Measurements from ENCODE around the gene MAP7D3.
"Not testable (repeated sequence)": the region's sequence is repeated elsewhere in the genome, so short reads cannot be mapped to it uniquely, and the experiment has no call there.

MAP7D3 gene

DNA sequence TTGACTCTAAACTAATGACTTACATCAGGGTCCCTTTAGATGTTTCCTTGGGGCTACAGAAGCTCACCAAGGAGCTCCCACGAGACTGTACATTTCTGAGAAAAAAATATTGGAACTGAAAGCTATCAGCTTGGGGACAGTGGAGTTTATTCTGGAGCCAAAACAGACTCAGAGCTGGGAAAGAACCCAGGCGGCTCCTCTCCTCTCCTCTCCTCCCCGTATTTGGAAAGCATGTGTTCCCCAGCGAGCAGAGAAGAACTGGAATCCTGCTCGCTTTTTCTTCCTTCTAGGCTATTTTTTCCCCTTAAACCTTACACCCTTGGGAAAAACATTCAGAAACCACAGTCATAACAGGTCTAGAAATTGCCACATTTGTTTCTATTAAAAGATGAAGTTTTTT is 4.3 kb upstream of the MAP7D3 start:
- no peak for DNase-seq (ENCODE audit: low read depth in 2 of 2)

DNA sequence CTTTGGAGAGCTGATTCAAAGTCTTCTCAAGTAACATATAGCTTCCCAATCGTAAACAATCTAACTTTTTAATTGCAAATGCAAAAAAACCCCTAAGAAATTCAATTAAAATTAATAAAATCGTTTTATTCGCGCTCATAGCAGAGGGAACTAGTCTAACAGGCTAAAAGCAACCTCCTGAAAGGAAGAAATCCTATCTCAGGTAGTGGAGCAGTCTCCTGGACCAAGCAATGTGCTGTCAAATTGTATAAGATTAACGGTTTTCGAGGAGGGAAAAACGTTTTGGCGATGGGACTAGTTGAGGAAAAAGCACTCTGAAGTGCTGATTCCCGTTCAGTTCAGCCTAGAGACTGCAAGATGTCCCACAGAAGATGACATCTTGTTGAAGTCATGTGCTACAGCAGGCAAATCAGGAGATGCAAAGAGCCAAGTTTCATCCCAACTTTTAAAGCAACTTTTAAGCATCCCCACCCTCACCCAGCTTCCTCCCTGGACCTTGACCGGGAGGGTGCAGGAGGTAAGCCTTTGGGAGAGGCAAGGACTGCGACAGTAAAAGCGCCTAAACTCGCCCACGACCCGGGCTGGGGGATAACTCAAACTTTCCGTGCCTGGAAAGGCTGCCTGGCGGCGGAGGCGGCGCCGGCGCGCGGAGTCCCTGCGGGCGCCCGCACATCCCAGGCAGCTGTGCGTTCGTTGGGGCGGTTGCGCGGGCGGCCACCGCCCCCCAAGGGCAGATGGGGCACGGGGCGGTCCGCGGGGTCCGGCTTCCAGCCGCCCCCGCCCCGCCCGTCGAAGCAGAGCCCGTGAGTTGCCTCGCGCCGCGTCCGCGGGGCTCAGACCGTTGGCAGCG is 784 bp downstream of the MAP7D3 start:
- DNase-seq (ENCODE audit: low read depth in 2 of 2) = no peak

DNA sequence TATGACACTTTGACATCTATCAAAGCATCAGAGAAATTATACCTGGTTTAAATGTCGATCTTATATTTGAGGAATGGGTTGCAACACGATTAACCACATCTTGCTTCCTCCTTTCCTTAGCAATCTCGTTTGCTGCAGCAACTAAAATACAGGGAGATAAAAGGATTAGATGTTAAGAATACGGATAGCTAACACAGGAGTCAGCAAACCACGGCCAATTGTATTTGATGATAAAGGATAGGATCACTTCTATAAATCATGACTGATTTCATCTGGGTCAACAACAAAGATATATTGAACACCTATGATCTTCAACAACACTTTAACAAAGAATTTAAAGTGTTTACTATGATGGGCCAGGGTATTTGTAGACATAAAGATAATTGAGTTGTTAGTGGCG is 5.0 kb downstream of the MAP7D3 start:
- no peak for DNase-seq (ENCODE audit: low read depth in 2 of 2)

DNA sequence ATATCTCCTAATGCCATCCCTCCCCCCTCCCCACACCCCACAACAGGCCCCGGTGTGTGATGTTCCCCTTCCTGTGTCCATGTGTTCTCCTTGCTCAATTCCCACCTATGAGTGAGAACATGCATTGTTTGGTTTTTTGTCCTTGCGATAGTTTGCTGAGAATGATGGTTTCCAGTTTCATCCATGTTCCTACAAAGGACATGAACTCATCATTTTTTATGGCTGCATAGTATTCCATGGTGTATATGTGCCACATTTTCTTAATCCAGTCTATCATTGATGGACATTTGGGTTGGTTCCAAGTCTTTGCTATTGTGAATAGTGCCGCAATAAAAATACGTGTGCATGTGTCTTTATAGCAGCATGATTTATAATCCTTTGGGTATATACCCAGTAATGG is 13.4 kb downstream of the MAP7D3 start:
- not testable (repeated sequence) for DNase-seq (ENCODE audit: low read depth in 2 of 2)

DNA sequence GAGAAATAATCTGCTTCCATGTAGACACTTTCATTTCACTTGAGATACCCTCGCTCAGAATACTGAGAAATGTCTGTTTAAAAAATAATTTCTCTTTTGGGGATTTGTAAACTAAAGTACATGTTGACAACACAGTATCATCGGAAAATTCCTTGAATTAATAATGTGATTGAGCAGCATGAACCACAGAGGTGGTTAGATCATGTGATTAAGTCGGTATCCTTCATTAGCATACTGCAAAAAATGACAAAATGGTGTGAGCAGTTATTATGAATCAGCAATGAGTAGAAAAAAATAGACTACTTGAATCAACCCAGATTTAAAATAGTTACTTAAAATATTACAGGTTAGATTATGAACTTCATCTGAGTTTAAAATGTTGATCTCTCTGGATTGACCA is 14.1 kb downstream of the MAP7D3 start:
- DNase-seq (ENCODE audit: low read depth in 2 of 2) = no peak

DNA sequence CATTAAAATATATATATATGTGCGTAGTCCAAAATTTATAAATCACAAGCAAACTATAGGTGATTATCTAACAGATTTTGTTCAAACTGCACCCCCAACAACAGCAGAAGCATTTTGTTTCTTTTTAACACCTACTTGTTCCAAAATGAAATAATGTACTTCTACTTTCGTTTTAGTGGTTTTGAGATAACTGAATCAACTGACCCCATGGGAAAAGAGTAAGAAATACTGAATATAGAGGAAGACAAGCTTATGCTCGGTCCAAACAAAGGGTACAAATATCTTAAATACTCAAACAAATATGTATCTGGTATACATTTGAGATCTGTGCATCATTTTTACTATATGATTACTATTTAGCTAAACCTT is 22.4 kb downstream of the MAP7D3 start:
- no peak for DNase-seq (ENCODE audit: low read depth in 2 of 2)

DNA sequence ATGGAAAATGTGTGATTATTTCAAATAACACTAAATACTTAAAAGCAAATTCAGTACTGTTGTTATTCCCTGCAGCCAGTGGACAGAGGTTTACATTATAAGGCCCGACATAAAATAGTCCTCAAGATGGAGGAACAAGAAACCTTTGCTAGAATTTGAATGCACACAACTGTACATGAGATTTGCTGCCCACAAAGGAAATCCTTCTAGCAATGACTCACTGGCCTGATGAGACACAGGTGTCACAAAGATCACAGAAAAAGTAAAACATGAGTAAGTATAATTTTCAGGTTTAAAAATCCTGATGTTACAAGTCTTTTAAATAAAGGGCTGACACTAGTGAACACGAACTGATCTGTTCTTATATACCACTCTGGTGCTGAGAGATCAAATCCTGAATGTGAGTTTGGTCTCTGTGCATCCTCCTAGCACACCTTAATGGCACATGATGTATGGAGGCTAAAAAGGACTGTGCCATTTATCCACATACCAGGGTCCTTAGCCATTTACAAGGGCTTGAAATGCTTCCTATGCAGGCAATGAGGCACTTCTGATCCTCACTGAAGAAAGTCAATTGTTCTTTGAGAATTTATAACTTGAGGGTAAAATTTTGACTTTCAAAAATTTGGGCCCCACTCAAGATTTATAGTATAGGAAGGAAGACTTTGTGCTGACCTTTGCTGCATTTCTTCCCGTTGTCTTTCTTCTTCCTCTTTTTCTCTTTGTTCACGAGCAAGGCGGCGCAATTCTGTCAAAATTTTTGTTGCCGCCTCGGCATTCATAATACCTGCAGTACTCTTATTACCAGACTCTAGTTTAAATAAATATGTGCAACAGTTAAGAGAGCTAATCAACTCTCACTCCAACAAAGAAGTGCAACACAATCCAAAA is 23.0 kb downstream of the MAP7D3 start:
- no peak for DNase-seq (ENCODE audit: low read depth in 2 of 2)

DNA sequence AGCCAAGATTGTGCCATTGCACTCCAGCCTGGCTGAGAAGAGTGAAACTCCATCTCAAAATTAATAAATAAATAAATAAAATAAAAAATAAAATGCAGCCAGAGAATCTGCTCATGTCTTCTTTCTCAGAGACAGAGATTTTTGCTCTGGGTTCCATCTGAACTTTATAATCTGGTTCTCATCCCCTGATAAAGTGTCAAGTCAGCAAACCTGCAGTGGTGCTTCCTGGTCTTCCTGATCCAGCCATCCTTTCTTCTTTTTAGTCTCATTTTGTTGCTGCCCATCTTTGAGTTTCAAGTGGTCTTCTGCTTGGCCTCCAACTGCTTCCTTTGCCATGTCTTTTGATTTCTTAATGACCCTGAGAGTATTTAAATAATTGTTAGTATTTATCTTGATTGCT is 24.1 kb downstream of the MAP7D3 start:
- no peak for DNase-seq (ENCODE audit: low read depth in 2 of 2)

DNA sequence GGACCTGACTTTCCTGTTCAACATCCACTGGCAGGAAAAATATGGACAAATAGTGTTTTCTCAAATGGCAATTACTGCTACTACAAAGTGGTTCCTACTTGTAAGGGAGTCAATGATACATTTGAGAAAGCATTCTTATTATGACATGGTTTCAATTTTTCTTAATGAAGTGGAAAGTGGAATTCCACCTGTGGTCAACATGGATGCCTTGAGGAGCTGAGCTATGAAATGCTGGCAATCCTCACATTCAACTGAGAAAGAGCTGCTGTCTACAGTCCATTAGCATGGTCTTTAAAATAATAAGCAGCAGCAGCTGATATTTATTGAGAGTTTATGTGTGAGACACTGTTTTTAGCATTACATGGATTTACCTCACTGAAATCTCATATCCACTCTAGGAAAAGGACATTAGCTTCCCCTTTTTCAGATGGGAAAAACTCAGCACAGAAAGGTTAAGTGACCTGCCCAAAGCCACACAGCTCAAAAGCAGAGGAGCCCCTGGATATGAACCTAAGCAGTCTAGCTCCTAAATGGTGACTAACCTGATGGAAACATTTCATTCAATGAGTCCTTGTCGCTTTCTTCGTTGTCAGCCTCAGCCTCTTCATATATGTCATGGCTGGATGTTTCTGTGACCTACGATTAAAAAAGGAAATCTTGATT is 29.2 kb downstream of the MAP7D3 start:
- no peak for DNase-seq (ENCODE audit: low read depth in 2 of 2)

DNA sequence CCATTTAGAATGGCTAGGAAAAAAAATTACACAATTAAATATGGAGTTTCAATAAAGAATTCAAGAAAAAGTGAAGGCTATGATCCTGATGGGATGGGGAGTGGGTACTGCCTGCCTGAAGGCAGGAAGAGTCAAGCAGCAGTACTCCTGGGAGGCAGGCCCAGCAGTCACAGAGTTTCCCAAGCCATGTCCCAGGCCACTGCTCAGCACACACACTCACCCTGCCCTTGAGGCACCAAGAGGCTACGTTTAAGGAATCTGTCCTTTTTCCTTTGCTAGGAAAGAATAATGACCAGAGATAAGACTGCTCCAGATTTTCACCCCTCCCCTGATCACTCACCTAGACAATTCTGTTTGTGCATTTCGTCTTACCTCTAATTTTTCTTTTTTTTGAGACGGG is 30.2 kb downstream of the MAP7D3 start:
- DNase-seq (ENCODE audit: low read depth in 2 of 2) = no peak

DNA sequence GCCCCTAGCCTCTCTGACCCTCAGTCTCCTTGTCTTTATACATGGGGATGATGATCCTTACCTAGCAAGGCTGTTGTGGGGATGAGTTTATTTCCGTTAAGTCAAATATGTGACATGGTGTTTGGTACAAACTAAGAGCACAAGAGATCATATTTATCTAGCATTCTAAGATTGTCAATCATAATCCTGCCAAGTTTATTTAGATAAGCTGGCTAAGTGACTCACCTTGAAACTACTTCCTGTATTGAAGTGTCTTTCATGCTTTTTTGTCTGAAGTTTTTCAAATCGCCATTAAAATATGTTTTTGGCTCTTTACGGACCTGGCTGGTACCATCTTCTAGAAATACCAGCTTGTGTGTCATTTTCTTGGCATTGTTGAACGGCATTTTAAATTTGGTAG is 30.7 kb downstream of the MAP7D3 start:
- DNase-seq (ENCODE audit: low read depth in 2 of 2) = no peak

DNA sequence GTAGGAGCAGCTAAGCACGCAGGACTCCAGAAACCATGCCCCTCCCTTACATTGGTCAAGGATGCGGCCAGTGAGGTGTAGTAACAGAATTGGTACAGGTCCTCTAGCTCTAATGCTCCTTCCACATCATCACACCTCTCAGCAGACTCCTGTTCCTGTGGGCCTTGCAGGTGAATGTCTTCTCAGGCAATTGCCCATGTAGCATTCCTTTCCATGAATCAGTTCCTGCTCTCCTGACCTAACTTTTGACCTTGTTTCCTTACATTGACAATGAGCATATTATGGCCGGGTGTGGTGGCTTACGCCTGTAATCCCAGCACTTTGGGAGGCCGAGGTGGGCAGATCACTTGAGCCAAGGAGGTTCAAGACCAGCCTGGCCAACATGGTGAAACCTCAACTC is 31.3 kb downstream of the MAP7D3 start:
- no peak for DNase-seq (ENCODE audit: low read depth in 2 of 2)

DNA sequence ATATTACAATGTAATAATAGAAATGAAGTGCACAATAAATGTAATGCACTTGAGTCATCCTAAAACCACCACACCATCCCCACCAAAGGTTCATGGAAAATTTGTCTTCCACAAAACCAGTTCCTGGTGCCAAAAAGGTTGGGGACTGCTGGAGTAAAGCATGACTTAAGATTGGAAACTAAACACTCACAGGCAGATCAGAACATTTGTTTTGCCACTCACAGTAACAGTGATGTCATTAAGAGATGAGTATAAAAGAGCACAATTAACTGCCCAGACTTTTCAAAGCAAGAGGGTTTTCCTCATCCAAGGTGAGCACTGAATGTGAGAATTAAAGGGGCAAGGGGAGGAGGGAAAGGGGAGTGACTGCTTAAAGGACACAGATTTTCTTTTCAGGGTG is 35.6 kb downstream of the MAP7D3 start:
- peak in 1 of 2 experiments; percentile 25 for DNase-seq (ENCODE audit: low read depth in 2 of 2)

DNA sequence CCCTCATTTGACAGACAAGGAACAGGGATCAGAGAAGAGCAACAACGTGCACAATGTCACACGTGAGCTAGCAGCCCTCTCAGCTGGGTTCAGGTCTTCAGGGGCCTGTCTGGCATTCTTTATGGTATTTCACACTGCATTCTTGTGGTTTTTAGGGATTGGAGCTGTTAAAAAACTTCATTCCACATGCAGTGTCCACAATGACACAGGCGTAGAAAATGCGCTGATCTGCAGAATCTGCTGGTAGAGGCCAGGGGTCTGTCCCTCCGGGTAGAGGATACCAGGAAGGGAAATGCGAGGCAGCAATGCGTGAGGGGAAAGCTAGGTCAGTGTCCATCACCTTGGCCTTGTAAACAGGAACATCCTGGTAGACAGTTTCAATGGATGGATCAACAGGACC is 36.6 kb downstream of the MAP7D3 start:
- DNase-seq (ENCODE audit: low read depth in 2 of 2) = peak; percentile 86 to 87

DNA sequence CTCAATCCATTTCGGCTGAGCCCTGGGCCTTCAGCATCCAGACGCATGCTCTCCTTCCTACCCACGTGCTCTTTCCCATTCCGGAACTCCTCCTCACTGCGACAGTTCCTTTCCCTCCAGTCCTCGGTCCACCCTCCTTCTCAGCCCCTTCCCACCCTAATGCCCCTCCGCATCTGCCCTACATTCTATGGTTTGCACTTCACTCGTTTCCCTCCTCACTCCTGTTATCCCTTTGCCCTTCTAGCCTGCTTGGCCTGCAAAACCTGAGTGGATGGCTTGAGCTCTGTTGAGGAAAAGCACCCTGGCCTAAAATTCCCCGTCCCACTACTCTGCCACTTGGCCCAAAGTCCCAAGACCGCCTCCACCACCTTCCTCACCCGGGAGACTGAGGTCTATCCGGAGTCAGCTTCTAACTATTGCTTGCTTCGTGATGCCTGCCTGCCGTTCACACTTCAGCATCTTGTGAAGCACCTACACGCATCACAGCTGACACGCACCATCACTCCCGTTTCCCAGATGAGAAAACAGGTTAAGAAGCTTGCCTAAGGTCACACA is 38.6 kb downstream of the MAP7D3 start:
- DNase-seq (ENCODE audit: low read depth in 2 of 2) = no peak

DNA sequence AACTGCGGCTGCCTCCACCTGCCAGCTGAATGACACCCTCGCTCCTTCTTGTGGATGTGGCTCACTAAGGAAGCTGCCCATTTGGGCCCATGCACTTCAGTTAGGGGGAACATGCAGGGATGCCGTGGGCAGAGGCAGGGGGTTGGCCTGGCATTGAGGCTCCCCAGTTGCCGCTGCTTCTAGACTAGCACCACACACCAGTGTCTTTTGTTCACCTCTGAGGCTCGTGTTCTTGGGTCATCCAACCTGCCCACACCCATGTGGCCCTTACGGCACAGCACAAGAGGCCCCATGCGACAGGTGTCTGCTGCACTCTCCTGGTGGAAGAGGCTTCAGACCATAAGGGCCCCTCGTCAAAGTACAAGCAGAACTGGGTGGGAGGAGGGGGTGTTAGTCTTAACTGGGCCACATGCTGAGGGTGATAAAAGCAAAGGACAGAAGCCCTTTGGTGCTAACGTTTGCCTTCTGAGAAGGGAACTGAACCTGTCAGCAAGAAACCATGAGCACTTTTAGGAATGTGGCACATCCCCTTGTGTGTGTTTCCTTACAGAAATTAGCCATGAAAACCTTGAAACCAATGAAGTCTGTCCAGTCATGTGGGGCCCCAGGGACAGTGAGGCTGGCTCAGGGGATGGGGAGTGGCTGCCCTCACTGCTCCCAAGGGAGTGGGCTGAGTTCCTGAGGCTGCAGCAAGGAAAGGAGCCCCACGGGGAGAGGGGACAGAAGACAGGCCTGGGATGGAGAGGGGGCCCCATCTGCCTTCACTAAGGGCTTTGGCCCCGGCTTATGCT is 39.2 kb downstream of the MAP7D3 start:
- DNase-seq (ENCODE audit: low read depth in 2 of 2) = no peak

DNA sequence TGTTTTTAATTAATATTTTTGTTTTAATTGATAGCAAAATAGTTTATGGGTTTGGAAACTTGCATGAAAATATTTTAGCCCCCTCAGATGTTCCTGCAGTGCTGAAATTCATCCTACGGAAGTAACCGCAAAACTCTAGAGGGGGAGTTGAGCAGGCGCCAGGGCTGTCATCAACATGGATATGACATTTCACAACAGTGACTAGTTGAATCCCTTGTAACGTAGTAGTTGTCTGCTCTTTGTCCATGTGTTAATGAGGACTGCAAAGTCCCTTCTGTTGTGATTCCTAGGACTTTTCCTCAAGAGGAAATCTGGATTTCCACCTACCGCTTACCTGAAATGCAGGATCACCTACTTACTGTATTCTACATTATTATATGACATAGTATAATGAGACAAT is 40.4 kb downstream of the MAP7D3 start:
- DNase-seq (ENCODE audit: low read depth in 2 of 2) = peak in 1 of 2 experiments; percentile 29

DNA sequence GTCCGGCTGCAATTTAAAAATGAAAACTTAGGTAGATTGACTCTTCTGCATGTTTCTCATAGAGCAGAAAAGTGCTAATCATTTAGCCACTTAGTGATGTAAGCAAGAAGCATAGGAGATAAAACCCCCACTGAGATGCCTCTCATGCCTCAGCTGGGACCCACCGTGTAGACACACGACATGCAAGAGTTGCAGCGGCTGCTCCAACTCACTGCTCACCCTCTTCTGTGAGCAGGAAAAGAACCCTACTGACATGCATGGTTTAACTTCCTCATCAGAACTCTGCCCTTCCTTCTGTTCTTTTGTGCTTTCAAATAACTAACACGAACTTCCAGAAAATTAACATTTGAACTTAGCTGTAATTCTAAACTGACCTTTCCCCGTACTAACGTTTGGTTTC is 41.0 kb downstream of the MAP7D3 start:
- no peak for DNase-seq (ENCODE audit: low read depth in 2 of 2)

DNA sequence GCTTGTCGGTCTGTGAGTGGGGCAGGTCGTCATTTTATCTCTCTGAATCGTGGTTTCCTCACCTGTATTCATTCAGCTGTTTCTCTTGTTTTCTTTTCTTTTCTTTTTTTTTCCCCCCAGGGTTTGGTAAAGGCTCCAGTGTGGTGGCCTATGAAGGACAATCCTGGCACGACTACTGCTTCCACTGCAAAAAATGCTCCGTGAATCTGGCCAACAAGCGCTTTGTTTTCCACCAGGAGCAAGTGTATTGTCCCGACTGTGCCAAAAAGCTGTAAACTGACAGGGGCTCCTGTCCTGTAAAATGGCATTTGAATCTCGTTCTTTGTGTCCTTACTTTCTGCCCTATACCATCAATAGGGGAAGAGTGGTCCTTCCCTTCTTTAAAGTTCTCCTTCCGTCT is 41.4 kb downstream of the MAP7D3 start:
- no peak for DNase-seq (ENCODE audit: low read depth in 2 of 2)

DNA sequence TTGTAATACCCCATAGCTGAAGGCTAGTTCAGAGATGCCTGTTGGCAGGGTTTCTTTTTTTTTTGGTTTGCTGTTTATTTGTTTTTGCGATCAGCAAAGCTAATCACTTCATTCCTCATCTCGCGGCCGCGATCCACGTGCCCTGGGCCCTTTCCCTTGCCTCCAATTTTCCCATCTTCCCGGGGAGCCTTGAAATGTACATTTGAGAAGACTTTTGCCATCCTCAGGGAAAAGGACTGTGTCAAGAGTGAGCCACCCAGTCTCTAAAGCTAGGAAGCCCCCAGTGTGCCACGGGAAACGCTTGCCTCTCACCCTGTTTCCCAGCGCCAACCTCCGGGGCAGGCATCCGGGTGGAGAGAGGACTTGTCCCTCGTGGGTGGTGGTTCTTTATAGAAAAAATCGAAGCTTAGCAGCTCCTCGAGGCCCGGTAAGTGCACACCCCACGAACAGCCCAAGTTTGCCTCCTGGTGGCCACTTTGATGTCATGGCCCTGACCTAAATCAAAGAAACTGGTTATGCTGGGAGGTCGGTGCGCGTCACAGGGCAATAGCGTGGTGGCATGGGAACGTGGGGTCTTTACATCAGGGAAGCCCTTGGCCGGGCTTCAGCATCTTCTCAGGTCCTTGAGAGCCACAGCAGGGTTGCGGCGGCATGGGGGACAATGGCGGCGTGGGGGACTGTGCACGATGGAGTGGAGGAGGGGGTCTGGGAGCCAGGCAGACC is 42.0 kb downstream of the MAP7D3 start:
- no peak for DNase-seq (ENCODE audit: low read depth in 2 of 2)

DNA sequence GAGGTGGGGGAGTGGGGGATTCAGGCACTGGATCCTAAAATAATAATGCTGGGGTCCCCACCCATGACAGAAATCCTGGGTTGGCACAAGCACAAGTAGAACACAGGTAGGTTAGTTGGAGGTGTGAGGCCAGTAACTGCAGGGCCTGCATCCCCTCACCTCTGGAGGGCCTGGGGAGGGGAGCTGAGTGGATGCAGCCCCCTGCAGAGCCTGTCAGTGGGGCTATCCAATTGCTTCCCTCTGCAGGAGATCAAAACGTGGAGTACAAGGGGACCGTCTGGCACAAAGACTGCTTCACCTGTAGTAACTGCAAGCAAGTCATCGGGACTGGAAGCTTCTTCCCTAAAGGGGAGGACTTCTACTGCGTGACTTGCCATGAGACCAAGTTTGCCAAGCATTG is 43.7 kb downstream of the MAP7D3 start:
- no peak for DNase-seq (ENCODE audit: low read depth in 2 of 2)

All from fibroblast of skin of left quadriceps (primary cell).